ENCODE data around the gene C9orf85. TPM values are rescaled to one million over a fixed set of nuclear protein-coding genes. Genes with fewer than 3 reads are reported as not detected.
A peak's percentile ranks its signal among the peaks of the same experiment; 100 is the strongest.

The C9orf85 gene
- total and polyA plus RNA-seq, 10 of the 15 experiments (the other 5 are each of a cell fraction or from before 2014, with no cell fraction given): 9.1 to 22.6 (median 16.4) TPM

GRCh38 chr9:71904076-71904475 is 7.4 kb upstream of the C9orf85 start:
- Histone ChIP-seq H3K9me3 (replicated peaks; ENCODE audit: control insufficient read depth, insufficient read depth, low read length) (no peaks in the 10 kb centered on the region), H2AFZ (ENCODE audit: control insufficient read depth, low read depth, low read length) (no peak overlapping the region), H3K36me3 (ENCODE audit: control insufficient read depth in 2 of 2, insufficient read depth in 2 of 2, low read length in 1 of 2) (no peaks in the 10 kb centered on the region), H3K27ac (ENCODE audit: control insufficient read depth, insufficient read depth) (no peak overlapping the region), H4K20me1 (ENCODE audit: control insufficient read depth, insufficient read depth) (no peaks in the 10 kb centered on the region), H3K27me3 (replicated peaks in 1 of 2; ENCODE audit: control insufficient read depth in 2 of 2, insufficient read depth in 2 of 2, low read length in 1 of 2) (no peaks in the 10 kb centered on the region), H3K4me2 (ENCODE audit: control insufficient read depth, insufficient read depth) (no peak overlapping the region), H3K4me3 (no peak overlapping the region), H3K4me1 (ENCODE audit: control insufficient read depth, insufficient read depth, low read length) (peaks cover 22% of the 10 kb centered on the region), H3K79me2 (ENCODE audit: control insufficient read depth, insufficient read depth, low read length) (peaks cover 90% of the 10 kb centered on the region), H3K9ac (ENCODE audit: control insufficient read depth, insufficient read depth, low read length) (no peak overlapping the region)
- POLR2A ChIA-PET: interaction anchor here (1.1 to 1.3 kb wide), 2 partner anchors 9 to 12 kb away, joined by 3 read pairs; no protein-coding TSS in a partner anchor
- TF ChIP-seq WRNIP1 (IDR thresholded peaks at IDR 0.05; ENCODE audit: borderline replicate concordance, low read depth, low read length) (no peak), CBX3 (IDR thresholded peaks at IDR 0.05; ENCODE audit: borderline replicate concordance, low read depth) (no peak), SMARCA5 (IDR thresholded peaks at IDR 0.05) (no peak), TARDBP (IDR thresholded peaks at IDR 0.05; ENCODE audit: borderline replicate concordance) (no peak), NRF1 (conservative IDR thresholded peaks at IDR 0.05; ENCODE audit: low read depth, low read length) (no peak), ZNF217 (IDR thresholded peaks at IDR 0.05) (no peak)
- TF ChIP-seq, protein P1, sequence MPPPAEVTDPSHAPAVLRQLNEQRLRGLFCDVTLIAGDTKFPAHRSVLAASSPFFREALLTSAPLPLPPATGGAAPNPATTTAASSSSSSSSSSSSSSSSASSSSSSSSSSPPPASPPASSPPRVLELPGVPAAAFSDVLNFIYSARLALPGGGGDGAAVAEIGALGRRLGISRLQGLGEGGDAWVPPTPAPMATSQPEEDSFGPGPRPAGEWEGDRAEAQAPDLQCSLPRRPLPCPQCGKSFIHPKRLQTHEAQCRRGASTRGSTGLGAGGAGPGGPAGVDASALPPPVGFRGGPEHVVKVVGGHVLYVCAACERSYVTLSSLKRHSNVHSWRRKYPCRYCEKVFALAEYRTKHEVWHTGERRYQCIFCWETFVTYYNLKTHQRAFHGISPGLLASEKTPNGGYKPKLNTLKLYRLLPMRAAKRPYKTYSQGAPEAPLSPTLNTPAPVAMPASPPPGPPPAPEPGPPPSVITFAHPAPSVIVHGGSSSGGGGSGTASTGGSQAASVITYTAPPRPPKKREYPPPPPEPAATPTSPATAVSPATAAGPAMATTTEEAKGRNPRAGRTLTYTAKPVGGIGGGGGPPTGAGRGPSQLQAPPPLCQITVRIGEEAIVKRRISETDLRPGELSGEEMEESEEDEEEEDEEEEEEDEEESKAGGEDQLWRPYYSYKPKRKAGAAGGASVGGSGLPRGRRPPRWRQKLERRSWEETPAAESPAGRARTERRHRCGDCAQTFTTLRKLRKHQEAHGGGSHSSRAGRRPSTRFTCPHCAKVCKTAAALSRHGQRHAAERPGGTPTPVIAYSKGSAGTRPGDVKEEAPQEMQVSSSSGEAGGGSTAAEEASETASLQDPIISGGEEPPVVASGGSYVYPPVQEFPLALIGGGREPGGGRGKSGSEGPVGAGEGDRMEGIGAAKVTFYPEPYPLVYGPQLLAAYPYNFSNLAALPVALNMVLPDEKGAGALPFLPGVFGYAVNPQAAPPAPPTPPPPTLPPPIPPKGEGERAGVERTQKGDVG (CRISPR knock-in tag; IDR thresholded peaks at IDR 0.05): no peak
- TF ChIP-seq, protein P2, sequence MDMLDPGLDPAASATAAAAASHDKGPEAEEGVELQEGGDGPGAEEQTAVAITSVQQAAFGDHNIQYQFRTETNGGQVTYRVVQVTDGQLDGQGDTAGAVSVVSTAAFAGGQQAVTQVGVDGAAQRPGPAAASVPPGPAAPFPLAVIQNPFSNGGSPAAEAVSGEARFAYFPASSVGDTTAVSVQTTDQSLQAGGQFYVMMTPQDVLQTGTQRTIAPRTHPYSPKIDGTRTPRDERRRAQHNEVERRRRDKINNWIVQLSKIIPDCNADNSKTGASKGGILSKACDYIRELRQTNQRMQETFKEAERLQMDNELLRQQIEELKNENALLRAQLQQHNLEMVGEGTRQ (IDR thresholded peaks at IDR 0.05; ENCODE audit: borderline replicate concordance, low read depth, low read length): no peak
- TF ChIP-seq, protein P3, sequence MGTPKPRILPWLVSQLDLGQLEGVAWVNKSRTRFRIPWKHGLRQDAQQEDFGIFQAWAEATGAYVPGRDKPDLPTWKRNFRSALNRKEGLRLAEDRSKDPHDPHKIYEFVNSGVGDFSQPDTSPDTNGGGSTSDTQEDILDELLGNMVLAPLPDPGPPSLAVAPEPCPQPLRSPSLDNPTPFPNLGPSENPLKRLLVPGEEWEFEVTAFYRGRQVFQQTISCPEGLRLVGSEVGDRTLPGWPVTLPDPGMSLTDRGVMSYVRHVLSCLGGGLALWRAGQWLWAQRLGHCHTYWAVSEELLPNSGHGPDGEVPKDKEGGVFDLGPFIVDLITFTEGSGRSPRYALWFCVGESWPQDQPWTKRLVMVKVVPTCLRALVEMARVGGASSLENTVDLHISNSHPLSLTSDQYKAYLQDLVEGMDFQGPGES (IDR thresholded peaks at IDR 0.05): no peak
- no peak for FAIRE-seq
- DNase-seq (ENCODE audit: low read depth, low spot score): no peak
- intact Hi-C loops (cut with micrococcal nuclease; ENCODE audit: unreplicated experiment): no loop called here
- RAD21 ChIA-PET (ENCODE audit: unreplicated experiment): interaction anchor here (0.8 kb wide), 1 partner anchor 8 kb away, joined by 4 read pairs; no protein-coding TSS in a partner anchor
- BruUV-seq (replicated peaks): no TSS peak
- WGBS (ENCODE audit: insufficient coverage, insufficient replicate concordance, low lambda C conversion rate, missing lambda C conversion rate): 65% methylated on average over 2 of the region's 2 CpGs
- SMC1A ChIA-PET (ENCODE audit: uncharacterized antibody, unreplicated experiment): interaction anchor here (1.0 to 2.4 kb wide), 3 partner anchors 8 to 12 kb away, joined by 4 to 8 read pairs (median 6); no protein-coding TSS in a partner anchor
- in situ Hi-C loops (cut with MboI): loop anchor here (25.0 kb wide), 2 partner anchors 1492 to 1642 kb away; partner anchors contain the start of genes KLF9 and SMC5
- CTCF ChIA-PET: interaction anchor here (1.0 to 2.6 kb wide), 2 partner anchors 16 to 98 kb away, joined by 3 to 6 read pairs; no protein-coding TSS in a partner anchor
- ATAC-seq: 0 out of 3 replicates have a peak, but pooled peaks have one; percentile 14
